Measurements from ENCODE around the gene CHST8.
"Not testable (repeated sequence)": the region's sequence is repeated elsewhere in the genome, so short reads cannot be mapped to it uniquely, and the experiment has no call there.

CHST8 gene

GRCh38 chr19:33818411-33818810 lies 196.7 kb downstream of the CHST8 start:
- DNase-seq = no peak

DNA sequence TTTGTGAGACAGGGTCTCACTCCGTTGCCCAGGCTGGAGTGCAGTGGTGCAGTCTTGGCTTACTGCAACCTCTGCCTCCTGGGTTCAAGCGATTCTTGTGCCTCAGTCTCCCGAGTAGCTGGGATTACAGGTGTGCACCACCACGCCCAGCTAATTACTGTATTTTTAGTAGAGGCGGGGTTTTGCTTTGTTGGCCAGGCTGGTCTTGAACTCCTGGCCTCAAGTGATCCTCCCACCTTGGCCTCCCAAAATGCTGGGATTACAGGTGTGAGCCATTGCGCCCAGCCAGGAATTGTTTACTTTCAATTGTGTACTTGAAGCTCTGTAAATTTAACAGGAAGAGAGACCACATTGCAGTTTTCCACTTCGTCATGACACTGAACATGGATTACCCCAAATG lies 197.3 kb downstream of the CHST8 start:
- not testable (repeated sequence) for DNase-seq

DNA sequence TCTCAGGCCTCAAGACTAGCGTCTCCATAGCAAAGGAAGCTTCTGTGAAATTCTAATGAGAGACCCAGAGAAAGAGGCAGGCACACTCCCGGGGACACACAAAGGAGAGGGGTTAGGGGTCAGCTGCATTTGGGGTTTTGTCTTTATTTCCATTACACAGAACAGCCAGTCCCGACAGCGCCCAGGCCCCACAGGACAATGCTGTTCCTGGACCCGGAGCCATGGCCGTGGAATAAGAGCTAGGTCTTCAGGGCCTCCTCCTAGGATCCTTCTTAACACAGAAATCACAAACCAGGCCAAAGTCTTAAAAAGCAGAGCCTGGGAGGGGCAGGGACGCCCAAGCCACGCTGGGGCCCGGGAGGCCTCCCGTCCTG lies 197.7 kb downstream of the CHST8 start:
- no peak for DNase-seq

DNA sequence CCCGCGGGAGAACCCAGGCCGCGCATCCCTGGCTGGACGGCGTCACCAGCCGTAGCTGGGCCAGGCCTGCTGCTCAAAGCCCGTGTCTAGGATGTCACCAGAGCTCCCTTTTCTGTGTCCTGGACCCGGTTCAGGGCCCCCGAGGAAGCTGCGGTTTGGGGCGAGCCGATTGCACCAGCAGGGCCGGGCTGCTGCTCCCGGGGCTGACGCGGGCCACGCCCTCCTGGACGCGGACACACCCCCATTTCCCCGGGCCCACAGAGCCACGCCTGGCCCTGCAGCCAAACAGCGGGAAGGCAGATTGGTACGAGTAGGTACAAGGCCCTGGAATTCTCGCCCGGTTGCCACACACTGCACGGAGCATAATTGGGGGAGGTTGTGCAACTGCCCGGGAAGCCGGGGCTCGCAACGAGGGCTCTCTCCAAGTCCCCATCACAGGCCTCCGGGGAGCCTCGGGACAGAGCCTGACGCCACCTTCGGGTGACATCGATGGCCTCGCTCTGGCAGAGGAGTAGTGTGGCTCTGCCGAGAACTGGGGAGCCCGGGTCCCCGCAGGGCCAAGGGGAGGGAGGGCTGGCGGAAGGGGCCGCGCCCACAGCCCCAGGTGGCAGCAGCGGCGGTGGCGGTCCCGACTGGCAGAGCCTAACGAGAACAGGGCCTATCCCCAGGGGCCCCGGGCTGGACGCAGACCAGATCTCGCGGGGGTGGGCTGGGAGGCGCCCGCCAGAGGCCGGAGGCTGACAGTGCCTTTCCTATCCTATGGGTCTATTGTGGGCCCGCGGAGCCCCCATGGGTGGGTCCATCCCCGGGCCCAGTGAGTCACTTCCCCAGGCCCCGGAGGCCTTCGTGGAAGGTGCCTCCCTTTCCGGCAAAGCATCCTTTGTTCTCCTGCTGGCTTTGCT lies 198.4 kb downstream of the CHST8 start:
- peak; percentile 61 for DNase-seq

DNA sequence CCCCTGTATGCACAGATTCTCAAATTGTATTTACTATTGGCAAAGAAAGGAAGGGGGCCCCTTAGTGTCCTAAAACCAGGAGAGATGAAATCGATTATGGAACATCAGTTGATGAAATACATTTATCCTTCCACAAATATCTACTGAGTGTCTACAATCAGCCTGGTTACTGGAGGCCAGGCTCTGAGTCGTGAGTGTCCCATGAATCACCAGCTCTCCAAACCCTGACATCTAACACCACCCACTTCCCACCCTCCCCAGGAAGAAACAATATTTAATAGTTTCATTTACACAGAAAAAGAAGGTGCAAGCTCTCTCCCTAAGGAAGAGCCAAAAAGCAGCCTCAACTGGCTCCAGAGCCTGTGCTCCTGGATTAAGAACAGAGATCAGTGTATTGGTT lies 200.1 kb downstream of the CHST8 start:
- no peak for DNase-seq
